LNCAP (cell line): Measurements from ENCODE around the gene KRT8.

Experiments used
- TF ChIP-seq, protein P1 (sequence below): fragments of 450-650 bp; IDR thresholded peaks from 2 replicates; pipeline ENCODE4 v1.5.1; 2017; ENCODE audit warnings: mild to moderate bottlenecking

Gene KRT8

DNA sequence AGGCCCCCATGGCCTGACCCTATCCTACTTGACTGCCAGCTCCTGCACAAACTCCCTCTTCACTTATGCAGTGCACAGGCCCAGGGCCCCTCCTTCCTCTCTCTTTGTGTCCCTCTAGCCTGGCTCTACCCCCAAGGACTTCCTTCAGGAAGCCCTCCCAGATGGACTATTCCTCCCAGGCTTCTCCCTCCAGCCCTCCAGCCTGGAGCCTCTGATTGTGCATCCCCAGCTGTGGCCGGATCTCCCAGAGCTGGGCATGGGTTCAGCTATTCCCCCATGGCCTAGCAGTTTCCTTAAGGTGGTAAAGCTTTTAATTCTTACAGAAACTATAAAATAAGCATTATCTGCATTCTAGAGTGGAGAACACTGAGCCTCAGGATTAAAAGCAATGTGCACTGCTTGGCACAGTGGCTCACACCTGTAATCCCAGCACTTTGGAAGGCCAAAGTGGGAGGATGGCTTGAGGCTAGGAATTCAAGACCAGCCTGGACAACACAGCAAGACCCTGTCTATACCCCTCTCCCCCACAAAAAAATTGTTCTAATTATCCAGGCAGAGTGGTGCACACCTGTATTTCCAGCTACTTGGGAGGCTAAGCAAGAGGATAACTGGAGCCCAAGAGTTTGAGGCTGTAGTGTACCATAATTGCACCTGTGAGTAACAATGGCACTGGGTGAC, 16.8 kb upstream of the KRT8 start:
- TF ChIP-seq, protein P1, sequence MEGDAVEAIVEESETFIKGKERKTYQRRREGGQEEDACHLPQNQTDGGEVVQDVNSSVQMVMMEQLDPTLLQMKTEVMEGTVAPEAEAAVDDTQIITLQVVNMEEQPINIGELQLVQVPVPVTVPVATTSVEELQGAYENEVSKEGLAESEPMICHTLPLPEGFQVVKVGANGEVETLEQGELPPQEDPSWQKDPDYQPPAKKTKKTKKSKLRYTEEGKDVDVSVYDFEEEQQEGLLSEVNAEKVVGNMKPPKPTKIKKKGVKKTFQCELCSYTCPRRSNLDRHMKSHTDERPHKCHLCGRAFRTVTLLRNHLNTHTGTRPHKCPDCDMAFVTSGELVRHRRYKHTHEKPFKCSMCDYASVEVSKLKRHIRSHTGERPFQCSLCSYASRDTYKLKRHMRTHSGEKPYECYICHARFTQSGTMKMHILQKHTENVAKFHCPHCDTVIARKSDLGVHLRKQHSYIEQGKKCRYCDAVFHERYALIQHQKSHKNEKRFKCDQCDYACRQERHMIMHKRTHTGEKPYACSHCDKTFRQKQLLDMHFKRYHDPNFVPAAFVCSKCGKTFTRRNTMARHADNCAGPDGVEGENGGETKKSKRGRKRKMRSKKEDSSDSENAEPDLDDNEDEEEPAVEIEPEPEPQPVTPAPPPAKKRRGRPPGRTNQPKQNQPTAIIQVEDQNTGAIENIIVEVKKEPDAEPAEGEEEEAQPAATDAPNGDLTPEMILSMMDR = no peak

DNA sequence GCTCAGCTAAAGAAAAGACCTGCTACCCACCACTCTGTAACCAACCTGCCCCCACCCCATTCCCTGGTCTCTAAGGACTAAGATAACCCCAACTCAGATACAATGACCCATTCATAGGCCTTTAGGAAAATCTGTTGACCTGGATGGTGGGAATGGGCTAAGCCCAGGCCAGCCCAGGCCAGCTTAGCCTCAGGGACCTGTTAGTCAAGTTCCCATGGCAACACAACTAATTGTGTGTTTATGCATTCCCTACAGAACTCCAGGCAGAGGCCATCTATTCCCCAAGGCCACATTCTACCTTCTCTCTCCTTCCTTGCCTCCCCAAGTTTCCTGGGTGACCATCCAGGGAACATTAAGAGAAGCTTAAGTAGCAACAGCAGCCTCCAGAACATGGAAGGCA, 16.1 kb upstream of the KRT8 start:
- TF ChIP-seq, protein P1 = no peak

DNA sequence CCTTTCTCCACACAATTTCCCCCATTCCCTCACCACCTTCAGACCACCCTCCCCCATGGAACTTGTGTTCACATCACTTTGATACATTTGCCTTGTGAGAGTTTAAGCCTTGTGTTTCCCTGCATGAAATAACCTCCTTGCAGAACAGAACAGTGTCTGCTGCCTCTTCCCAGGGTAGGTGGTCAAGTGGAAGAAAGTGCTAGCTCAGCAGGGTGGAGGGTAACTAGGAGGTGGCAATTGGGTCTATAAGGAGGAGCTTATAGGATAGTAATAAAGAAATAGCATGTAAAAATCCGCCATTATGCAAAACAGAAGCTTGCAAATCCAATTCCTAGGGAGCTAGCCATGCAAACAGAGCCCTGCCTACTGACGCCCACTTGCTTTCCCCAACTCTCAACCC, 13.9 kb upstream of the KRT8 start:
- TF ChIP-seq, protein P1 = no peak

DNA sequence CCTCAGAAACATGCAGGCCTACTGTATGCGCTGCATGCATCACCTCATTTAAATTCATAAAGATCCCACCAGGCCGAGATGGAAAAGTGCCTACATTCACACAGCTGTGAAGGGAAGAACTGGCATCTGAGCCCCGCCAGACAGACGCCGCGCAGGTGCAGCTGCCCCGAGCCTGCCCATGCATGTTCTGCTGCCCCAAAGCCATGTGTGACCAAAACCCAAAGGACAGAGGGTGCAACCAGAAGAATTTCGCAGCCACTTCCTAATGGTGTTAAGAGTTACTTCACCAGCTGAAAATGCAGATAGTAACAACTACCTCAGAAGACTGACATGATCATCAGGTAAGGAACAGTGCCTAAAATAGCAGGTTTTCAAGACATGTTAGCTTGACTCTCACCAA, 13.5 kb upstream of the KRT8 start:
- TF ChIP-seq, protein P1 = no peak

DNA sequence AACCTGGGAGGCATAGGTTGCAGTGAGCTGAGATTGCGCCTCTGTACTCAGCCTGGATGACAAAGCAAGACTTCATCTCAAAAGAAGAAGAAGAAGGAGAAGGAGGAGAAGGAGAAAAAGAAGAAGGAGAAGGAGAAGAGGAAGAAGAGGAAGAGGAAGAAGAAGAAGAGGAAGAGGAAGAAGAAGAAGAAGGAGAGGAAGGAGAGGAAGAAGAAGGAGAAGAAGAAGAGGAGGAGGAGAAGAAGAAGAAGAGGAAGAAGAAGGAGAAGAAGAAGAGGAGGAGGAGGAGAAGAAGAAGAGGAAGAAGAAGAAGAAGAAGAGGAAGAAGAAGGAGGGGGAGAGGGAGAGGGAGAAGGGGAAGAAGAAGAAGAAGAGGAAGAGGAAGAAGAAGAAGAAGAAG, 12.9 kb upstream of the KRT8 start:
- TF ChIP-seq, protein P1 = no peak

DNA sequence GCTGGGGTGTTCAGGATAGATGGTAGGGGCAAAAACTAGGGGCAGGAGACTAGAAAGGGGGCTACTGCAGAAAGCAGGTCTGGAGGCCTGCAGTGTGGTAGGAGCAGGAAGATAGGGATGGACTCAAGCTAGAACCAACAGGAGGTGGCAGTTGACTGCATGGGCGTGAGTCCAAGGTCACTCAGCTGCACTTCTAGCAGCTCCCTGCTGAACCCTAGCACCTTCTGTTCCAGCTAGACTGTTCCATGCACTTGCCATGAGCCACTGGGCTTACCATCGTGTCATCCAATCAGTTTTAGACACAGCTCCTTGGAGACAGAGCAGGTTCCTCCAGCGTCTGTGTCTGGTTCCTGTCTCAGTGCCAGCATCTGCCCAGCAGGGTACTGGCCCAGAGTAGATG, 11.3 kb upstream of the KRT8 start:
- TF ChIP-seq, protein P1 = no peak

DNA sequence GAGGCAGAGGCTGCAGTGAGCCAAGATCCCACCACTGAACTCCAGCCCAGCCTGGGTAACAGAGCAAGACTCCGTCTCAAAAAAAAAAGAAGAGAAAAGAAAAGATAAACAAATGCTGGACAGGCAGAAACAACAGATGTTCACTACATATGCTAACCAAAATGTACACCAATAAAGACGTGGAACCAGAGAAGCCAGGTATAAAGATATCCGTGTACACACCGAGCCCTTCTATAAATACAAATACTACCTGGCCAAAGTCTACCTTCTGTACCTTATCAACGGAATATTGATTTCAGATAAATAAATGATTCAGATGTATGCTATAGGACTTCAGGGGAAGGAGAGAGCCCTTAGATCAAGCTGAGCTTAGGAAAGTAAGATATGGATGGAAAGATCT, 10.8 kb upstream of the KRT8 start:
- TF ChIP-seq, protein P1 = no peak

DNA sequence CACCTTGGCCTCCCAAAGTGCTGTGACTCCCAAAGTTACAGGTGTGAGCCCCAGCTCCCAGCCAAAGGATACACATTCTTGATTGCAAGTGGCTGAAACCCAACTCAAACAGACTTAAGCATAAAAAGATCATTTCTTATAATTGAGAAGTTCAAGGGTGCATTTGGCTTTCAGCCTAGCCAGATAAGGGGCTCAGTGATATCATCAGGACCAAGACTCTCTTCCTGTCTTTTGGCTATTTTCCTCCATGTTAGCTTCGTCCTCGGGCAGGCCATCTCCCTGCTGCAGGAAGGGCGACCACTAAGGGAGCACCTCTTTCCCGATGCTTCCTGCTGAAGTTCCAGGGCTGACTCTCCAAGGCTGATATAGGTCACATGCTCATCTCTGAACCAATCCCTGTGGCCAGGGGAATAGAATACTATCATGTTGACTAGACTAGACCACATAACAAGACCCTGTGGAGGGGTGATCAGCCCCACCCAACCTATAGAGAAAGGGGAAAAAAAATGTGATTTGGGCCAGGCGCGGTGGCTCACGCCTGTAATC, 9.8 kb upstream of the KRT8 start:
- TF ChIP-seq, protein P1 = no peak
